H1 (cell line): Measurements from ENCODE around the gene LINC00632.

Source experiments
- EGR1 ChIP-seq: IDR thresholded peaks from 2 replicates; pipeline ENCODE4 v1.6.1; 2011; ENCODE audit warnings: low read depth, low read length, borderline replicate concordance
- EP300 ChIP-seq, 2 experiments: IDR thresholded peaks; 1 replicate in 1 of 2; 2 replicates in 1 of 2; pipeline ENCODE4 v1.6.1; 2011 to 2012; ENCODE audit warnings: low read depth in 2 of 2, low read length in 2 of 2, mild to moderate bottlenecking in 2 of 2, borderline replicate concordance in 1 of 2, inconsistent platforms in 1 of 2, moderate library complexity in 1 of 2
- KDM1A ChIP-seq: fragments of 200-600, 300-600 bp; sonication (generic); IDR thresholded peaks from 2 replicates; pipeline ENCODE4 v1.7.1; 2016; ENCODE audit warnings: mild to moderate bottlenecking, low read length, borderline replicate concordance
- NRF1 ChIP-seq: IDR thresholded peaks from 2 replicates; pipeline ENCODE4 v1.6.1; 2011; ENCODE audit warnings: mild to moderate bottlenecking, low read depth, low read length, improper control_type of control experiment
- POLR2A ChIP-seq, 2 experiments: IDR thresholded peaks; 1 replicate in 1 of 2; 2 replicates in 1 of 2; pipeline ENCODE4 v1.6.1; 2011; ENCODE audit warnings: low read depth in 2 of 2, low read length in 2 of 2, mild to moderate bottlenecking in 2 of 2; ENCODE audit errors: control extremely low read depth in 1 of 2
- RAD21 ChIP-seq, 2 experiments: IDR thresholded peaks in 1 of 2; conservative IDR thresholded peaks in 1 of 2; 2 replicates each; pipeline ENCODE4 v1.6.1; 2011; ENCODE audit warnings: low read depth in 2 of 2, low read length in 2 of 2, improper control_type of control experiment in 1 of 2, inconsistent platforms in 1 of 2, mild to moderate bottlenecking in 1 of 2, moderate library complexity in 1 of 2
- ZNF274 ChIP-seq: IDR thresholded peaks from 2 replicates; pipeline ENCODE4 v1.7.0; 2012; ENCODE audit warnings: low read length, borderline replicate concordance; ENCODE audit errors: extremely low read depth
- TF ChIP-seq, protein P1 (sequence below), 3 experiments: IDR thresholded peaks; 1 replicate in 2 of 3; 2 replicates in 1 of 3; pipeline versions ENCODE4 v1.5.1 to v1.6.1; 2011; ENCODE audit warnings: low read length in 3 of 3, mild to moderate bottlenecking in 3 of 3, inconsistent platforms in 2 of 3, low read depth in 1 of 3, moderate library complexity in 1 of 3; ENCODE audit not compliant: insufficient read depth in 1 of 3; ENCODE audit errors: control extremely low read depth in 1 of 3

DNA sequence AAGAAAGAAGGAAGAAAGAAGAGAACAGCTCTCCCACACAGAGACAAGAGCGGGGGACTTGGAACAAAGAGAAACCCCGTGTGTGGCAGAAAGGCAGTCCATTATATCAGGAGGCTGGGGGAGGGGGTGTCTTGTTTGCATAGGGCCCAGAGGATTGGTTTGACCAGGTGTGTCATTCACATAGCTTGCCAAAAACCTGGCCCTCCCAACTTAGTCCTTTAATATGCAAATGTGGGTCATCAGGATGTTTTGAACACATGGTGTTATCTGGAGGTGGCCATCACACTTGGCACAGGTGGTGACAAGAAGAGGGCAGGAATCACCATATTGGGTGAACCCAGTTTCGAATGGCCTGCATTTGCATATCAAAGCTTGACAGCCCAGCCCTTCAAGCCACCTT lies 111.7 kb downstream of the LINC00632 start:
- TF ChIP-seq POLR2A (IDR thresholded peaks at IDR 0.05; ENCODE audit: control extremely low read depth in 1 of 2, low read depth in 2 of 2, low read length in 2 of 2) (peak in 1 of 2 experiments; percentile 29; a peak in 1 of 3 replicates), KDM1A (no peak), ZNF274 (no peak), RAD21 (IDR thresholded peaks at IDR 0.05 in 1 of 2, conservative IDR thresholded peaks at IDR 0.05 in 1 of 2; ENCODE audit: low read depth in 2 of 2, low read length in 2 of 2) (no peak), EP300 (IDR thresholded peaks at IDR 0.05; ENCODE audit: borderline replicate concordance in 1 of 2, low read depth in 2 of 2, low read length in 2 of 2) (no peak; a peak in 1 of 3 replicates), NRF1 (no peak), EGR1 (no peak)
- TF ChIP-seq, protein P1, sequence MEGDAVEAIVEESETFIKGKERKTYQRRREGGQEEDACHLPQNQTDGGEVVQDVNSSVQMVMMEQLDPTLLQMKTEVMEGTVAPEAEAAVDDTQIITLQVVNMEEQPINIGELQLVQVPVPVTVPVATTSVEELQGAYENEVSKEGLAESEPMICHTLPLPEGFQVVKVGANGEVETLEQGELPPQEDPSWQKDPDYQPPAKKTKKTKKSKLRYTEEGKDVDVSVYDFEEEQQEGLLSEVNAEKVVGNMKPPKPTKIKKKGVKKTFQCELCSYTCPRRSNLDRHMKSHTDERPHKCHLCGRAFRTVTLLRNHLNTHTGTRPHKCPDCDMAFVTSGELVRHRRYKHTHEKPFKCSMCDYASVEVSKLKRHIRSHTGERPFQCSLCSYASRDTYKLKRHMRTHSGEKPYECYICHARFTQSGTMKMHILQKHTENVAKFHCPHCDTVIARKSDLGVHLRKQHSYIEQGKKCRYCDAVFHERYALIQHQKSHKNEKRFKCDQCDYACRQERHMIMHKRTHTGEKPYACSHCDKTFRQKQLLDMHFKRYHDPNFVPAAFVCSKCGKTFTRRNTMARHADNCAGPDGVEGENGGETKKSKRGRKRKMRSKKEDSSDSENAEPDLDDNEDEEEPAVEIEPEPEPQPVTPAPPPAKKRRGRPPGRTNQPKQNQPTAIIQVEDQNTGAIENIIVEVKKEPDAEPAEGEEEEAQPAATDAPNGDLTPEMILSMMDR (IDR thresholded peaks at IDR 0.05; ENCODE audit: control extremely low read depth in 1 of 3, insufficient read depth in 1 of 3, low read depth in 1 of 3, low read length in 3 of 3), result no peak
